ENCODE measurements around the gene ST6GAL1.

Gene ST6GAL1

DNA sequence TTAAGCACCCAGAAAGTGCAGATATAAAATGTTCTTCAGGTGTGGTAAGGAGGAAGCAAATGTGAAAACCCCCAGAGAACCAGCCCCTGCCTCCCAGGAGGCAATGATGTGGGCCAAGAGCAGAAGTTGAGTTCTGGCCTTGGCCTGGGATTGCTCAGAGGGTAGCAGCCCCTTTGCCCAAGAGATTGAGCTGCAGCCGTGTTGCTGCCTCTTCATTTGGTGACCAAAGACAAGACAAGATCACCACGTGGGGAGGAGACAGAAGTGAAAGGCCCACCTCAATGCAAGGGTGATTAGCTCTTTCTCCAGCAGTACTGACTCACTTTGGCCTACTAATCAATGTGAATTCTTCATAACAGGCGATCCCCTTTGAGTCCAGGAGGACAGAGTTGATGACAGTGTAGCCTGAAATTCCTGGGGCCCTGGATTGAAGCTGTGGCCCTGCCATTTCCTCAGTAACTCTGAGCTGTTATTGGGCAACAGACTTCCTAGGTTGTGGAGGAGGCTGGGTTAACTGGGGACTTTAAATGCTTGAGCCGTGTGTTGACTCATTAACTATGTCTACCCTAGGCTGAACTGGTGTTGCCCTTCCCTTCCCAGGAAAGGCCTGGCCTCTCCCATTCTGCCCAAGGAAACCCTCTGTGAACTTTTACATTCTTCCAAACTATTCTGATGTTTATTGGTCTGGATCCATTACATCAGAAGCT is 86.5 kb downstream of the ST6GAL1 start:
- H3K4me3 ChIP-seq (ENCODE audit: low read depth, low read length) = no peak overlapping the region; the same call in 1 of the 2 replicates
- DNase-seq (ENCODE audit: low read depth) = peak; percentile 74
- TF ChIP-seq, protein P1, sequence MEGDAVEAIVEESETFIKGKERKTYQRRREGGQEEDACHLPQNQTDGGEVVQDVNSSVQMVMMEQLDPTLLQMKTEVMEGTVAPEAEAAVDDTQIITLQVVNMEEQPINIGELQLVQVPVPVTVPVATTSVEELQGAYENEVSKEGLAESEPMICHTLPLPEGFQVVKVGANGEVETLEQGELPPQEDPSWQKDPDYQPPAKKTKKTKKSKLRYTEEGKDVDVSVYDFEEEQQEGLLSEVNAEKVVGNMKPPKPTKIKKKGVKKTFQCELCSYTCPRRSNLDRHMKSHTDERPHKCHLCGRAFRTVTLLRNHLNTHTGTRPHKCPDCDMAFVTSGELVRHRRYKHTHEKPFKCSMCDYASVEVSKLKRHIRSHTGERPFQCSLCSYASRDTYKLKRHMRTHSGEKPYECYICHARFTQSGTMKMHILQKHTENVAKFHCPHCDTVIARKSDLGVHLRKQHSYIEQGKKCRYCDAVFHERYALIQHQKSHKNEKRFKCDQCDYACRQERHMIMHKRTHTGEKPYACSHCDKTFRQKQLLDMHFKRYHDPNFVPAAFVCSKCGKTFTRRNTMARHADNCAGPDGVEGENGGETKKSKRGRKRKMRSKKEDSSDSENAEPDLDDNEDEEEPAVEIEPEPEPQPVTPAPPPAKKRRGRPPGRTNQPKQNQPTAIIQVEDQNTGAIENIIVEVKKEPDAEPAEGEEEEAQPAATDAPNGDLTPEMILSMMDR (IDR thresholded peaks at IDR 0.05; ENCODE audit: insufficient read depth, low read depth, low read length, missing control alignments) = no peak

DNA sequence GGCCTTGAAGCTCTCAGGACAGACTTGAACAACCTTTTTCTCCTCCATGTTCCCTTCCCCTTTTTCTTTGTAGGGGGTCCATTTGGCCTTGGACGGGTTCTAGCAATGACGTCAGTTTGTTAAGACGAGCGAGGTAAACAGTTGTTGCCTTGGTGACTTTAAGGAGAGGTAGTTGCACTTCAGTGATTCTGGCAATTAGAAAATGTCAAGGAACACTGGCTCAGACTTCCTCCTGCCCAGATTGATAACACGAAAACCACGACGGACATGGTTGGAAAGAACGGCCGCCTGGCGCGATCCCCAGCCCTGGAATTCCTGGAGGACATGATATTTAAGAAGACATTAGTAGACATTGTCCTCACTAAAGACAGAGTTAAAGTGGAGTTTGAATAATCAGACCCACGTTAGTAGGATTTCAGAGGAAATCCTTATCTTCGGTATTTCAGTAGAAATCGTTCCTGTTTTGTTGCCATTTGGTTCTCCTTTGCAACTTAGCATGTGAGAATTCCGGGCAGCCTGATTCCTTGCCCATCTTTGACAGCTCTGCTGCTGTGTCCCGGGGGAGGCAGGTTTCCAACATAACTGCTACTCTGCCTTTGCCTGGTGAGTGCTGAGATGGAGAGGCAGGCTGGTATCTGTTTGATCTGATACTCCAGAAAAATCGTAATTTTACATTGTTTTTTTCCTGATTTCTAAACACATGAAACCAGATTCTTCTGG is 87.3 kb downstream of the ST6GAL1 start:
- TF ChIP-seq, protein P1 (IDR thresholded peaks at IDR 0.05; ENCODE audit: insufficient read depth, low read depth, low read length, missing control alignments) = no peak
- no peak for DNase-seq (ENCODE audit: low read depth)
- no peak overlapping the region for H3K4me3 ChIP-seq (ENCODE audit: low read depth, low read length)

DNA sequence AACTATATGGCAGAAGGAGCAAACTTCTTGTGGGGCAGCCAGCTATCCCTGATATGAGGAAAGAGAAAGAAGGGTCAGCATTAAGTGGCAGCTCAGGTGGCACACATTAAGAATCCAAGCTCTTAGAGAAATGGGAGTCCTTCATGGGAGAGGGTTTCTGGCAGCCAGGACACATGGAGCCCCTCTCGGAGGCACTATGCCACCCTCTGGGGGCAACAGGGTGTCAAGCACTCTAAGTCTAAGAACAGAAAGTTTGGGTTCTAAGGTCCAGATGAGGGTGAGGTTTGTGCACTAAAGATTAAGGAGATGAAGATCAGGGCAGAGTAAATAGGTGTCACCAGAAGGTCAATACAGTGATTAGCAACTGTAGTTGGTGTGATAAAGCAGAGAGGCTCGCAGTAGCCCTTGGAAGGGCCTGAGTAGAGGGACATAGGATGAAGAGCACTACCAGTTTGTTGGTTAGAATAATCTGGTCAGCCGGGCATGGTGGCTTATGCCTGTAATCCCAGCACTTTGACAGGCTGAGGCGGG is 89.3 kb downstream of the ST6GAL1 start:
- TF ChIP-seq, protein P1 (IDR thresholded peaks at IDR 0.05; ENCODE audit: insufficient read depth, low read depth, low read length, missing control alignments) = peak; percentile 6
- no peak for DNase-seq (ENCODE audit: low read depth)
- H3K4me3 ChIP-seq (ENCODE audit: low read depth, low read length) = peak overlapping the region; percentile 16; the same call in 1 of the 2 replicates

DNA sequence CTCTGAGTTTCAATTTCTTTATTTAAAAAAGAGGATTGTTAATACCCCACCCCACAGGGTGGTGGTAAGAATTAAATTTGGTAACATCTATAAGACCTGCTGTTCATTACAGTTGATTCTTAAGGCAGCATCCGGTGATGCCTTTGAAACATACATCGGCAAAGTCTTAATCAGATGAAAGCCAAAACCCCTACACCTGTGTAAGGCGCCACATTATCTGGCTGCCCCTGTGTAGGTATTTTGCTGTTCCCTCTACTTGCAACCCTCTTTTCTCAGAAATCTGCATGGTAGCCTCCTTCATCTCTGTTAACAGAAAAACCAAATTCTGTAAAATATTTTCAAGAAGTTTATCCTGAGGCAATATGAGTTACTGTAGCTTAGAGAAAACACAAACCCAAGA is 90.0 kb downstream of the ST6GAL1 start:
- DNase-seq (ENCODE audit: low read depth) = peak; percentile 55
- TF ChIP-seq, protein P1 (IDR thresholded peaks at IDR 0.05; ENCODE audit: insufficient read depth, low read depth, low read length, missing control alignments) = no peak
- peak overlapping the region; percentile 66 for H3K4me3 ChIP-seq (ENCODE audit: low read depth, low read length)

DNA sequence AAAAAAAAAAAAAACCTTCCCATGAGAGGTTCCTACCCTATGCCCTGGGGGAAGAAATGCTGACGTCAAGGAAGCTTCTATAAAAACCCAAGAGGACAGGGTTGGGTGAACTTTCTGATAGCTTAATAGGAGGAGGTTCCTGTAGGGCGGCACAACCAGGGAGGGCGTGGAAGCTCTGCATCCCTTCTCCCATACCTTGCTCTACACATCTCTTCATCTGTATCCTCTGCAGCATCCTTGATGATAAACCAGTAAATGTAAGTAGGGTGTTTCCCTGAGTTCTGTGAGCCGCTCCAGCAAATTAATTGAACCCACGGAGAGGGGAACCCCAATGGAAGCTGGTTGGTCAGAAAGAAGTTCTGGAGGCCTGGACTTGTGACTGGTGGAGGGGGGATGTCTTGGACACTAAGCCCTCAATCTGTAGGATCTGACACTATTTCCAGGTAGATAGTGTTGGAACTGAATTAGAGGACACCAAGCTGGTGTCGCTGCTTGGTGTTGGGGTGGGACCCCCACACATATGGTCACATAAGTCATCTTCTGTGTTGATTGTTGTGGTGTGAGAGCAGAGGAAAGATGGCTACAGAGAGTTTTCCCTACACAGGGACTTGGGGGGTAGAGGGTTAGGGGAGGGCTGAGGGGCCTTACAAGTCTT is 91.5 kb downstream of the ST6GAL1 start:
- peak; percentile 90 for DNase-seq (ENCODE audit: low read depth)
- peak overlapping the region; percentile 66 for H3K4me3 ChIP-seq (ENCODE audit: low read depth, low read length)
- TF ChIP-seq, protein P1 (IDR thresholded peaks at IDR 0.05; ENCODE audit: insufficient read depth, low read depth, low read length, missing control alignments) = no peak

DNA sequence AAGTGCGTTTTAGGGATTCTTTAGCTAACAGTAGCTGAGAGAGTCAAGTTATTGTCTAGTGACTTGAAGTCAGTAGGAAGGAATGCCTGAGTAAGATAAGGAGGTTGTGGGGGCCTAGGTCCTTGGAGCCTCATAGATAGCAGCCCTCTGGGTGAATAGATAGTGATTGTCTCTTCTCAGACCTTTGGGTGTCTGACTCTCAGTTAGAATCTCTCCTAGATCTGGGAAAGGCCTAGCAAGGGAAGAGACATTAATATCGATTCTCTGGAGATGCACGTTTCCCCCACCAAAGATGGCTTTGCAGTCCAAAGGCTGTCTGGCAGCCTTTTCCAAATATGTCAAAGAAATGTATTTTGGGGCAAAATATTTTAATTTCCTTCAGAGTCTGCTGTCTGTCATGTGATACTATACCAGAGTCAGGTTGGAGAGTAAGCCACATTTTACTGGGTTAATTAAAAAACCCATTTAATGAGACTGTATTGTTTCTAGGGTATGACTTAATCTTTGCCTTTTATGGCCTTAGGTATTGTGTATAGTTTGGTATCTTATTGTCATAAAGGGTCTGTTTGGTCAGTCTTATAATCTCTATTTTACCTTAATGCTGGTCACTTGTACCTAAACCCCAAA is 92.2 kb downstream of the ST6GAL1 start:
- peak; percentile 7 for DNase-seq (ENCODE audit: low read depth)
- TF ChIP-seq, protein P1 (IDR thresholded peaks at IDR 0.05; ENCODE audit: insufficient read depth, low read depth, low read length, missing control alignments) = no peak
- peak overlapping the region; percentile 66 for H3K4me3 ChIP-seq (ENCODE audit: low read depth, low read length)

DNA sequence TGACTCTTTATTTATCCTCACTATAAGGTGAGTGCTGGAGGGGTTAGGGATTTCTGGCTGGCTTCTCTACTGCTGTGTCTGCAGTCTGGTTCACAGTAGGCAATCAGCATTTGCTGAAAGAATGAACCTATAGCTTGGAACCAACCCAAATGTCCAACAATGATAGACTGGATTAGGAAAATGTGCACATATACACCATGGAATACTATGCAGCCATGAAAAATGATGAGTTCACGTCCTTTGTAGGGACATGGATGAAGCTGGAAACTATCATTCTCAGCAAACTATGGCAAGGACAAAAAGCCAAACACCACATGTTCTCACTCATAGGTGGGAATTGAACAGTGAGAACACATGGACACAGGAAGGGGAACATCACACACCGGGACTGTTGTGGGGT is 93.0 kb downstream of the ST6GAL1 start:
- peak overlapping the region; percentile 66 for H3K4me3 ChIP-seq (ENCODE audit: low read depth, low read length)
- peak; percentile 12 for DNase-seq (ENCODE audit: low read depth)
